ENCODE data around the gene SPDEF. TPM values are rescaled to one million over a fixed set of nuclear protein-coding genes. Genes with fewer than 3 reads are reported as not detected.

Gene SPDEF
- total RNA-seq, 2 experiments from 2014 or later, result not detected

DNA sequence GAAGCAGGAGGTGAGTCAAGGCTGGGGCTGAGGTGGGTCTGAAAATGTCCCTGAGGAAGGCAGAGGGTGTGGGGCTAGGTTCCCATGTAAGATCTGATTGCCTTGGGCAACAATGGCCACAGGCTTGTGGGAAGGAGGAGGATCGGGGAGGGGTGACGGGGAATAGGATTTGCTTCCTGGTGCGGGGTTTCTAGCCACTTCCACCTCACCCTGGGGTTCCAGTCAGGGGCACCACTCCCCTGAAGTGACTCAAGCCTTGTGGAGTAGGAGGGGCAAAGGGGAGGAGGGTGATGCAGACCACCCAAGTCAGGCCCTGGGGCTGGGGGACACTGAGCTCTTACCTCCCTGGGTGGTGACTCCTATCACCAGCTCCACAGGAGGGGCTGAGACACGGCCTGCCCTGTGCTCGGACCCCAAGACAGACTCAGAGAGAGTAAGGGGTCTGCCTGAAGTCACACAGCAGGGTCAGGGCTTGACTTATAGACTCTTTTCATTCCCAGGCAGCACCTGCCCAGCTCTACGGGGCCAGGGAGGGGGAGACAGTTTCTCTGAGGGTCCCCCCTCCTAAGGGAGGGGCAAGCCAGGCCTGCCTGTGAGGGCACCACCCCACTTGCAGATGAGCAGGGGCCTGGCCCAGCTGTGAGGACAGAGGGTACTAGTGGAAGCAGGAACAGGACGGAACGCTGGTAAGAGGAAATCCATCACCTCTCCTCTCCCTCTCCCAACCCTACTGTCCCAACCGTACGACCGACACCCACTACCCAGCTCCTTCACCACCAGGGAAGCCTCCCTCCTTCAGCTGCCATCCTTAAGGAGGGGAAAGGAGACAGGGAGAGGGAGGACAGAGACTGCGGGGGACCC lies 12.4 kb upstream of the SPDEF start:
- POLR2A ChIA-PET, result no interaction called here
- CTCF ChIA-PET, result no interaction called here

- POLR2A ChIA-PET, result no interaction called here
- CTCF ChIA-PET, result interaction anchor here (0.6 to 1.1 kb wide), 2 partner anchors 108 to 189 kb away, joined by 3 read pairs; no protein-coding TSS in a partner anchor
Observed at GRCh38 chr6:34566830-34567546, 10.9 kb upstream of the SPDEF start.

DNA sequence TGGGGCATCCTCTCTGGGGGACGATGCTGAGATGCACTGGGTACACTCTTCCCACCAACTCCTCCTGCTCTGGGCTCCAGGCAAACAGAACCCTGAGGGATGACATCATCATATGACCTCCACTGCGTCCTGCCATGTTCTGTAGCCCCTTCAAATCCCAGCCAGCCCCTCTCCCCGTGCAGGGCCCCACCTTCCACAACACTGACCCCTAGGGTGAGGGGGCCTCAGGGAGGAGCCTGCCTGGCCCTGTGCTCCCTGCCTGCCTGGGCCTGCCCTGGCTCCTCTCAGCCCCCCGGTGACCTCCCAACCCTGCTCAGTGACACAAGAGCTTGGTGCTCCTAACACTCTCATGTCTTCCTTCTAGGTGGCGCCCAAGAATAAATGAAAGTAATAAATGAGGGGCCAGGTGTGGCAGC lies 9.6 kb upstream of the SPDEF start:
- ChIA-PET POLR2A (no interaction called here), CTCF (no interaction called here)

- POLR2A ChIA-PET, result no interaction called here
Observed at GRCh38 chr6:34564181-34564580, 8.1 kb upstream of the SPDEF start.

GRCh38 chr6:34563513-34563870 lies 7.4 kb upstream of the SPDEF start:
- POLR2A ChIA-PET, result no interaction called here
- CTCF ChIA-PET, result interaction anchor here (1.4 kb wide), 1 partner anchor 15 kb away, joined by 4 read pairs; no protein-coding TSS in a partner anchor

More at GRCh38 chr6:34564181-34564580, 8.1 kb upstream of the SPDEF start:
- CTCF ChIA-PET, result interaction anchor here (0.5 kb wide), 1 partner anchor 45 kb away, joined by 3 read pairs; no protein-coding TSS in a partner anchor

- CTCF ChIA-PET, result interaction anchor here (1.4 kb wide), 1 partner anchor 15 kb away, joined by 4 read pairs; no protein-coding TSS in a partner anchor
- POLR2A ChIA-PET, result no interaction called here
Observed at GRCh38 chr6:34562861-34563512, 6.9 kb upstream of the SPDEF start.

- ChIA-PET POLR2A (no interaction called here), CTCF (interaction anchor here (1.4 kb wide), 1 partner anchor 16 kb away, joined by 4 read pairs; no protein-coding TSS in a partner anchor)
Observed at GRCh38 chr6:34562350-34562749, 6.2 kb upstream of the SPDEF start.

- ChIA-PET CTCF (no interaction called here), POLR2A (no interaction called here)
Observed at GRCh38 chr6:34561227-34561530, 5.0 kb upstream of the SPDEF start.

GRCh38 chr6:34560366-34561226 lies 4.5 kb upstream of the SPDEF start:
- ChIA-PET POLR2A (no interaction called here), CTCF (no interaction called here)

DNA sequence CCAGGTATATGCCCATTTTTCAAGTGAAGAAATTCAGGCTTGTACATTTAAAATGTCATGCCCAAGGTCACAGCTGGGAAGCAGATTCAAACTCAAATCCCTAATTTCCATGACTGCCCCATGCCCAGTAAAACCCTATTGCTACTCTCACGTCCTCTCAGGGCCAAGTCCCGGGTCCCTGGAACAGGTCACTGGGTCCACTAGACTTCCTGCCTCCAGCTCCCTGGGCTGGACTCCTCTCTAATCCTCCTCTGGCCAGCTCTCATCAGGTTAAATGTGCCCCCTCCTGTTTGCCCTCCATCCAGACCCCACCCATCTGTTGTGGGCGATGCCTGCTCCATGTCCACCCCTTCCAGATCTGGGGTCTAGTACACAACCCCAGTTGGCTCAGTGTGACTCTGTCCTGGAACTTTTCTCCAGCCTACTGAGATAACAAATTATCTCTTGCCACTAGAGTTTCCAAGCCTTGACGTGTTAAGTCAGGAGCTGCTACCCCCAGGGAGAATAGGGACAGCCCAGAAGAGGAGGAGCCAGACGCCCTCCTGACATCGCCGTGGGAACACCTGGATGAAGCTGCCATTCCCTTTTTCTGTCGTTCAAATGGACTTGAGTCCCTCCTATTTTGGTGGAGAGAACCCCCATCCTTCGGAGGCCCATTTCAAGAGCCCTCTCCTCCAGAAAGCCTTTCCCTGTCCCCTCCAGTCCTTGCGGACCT lies 3.7 kb upstream of the SPDEF start:
- POLR2A ChIA-PET, result no interaction called here
- CTCF ChIA-PET, result interaction anchor here (0.7 kb wide), 2 partner anchors 76 to 667 kb away, joined by 3 read pairs; no protein-coding TSS in a partner anchor

- CTCF ChIA-PET, result no interaction called here
- POLR2A ChIA-PET, result no interaction called here
Observed at GRCh38 chr6:34558172-34558714, 2.1 kb upstream of the SPDEF start.

DNA sequence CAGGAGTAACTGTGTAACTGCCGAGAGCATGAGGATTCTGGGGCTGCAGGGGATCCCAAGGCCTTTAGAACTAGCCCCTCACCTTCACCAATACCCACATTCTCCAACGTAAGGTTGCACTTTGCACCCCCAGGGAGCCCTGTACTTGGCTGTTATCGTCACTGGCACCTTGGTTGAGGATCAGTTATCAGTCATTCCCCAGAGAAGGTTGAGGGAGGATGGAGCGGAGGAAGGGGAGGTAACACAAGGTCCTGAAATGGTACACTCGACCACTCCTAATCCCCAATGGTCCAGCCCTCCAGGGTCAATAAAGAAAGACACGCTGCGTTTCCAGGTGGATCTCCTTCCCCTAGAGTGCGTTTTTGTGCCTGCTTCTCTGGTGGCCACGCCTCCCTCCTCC lies 1.1 kb upstream of the SPDEF start:
- POLR2A ChIA-PET, result no interaction called here
- CTCF ChIA-PET, result no interaction called here

- CTCF ChIA-PET, result no interaction called here
Observed at GRCh38 chr6:34556493-34556892, 364 bp upstream of the SPDEF start.

DNA sequence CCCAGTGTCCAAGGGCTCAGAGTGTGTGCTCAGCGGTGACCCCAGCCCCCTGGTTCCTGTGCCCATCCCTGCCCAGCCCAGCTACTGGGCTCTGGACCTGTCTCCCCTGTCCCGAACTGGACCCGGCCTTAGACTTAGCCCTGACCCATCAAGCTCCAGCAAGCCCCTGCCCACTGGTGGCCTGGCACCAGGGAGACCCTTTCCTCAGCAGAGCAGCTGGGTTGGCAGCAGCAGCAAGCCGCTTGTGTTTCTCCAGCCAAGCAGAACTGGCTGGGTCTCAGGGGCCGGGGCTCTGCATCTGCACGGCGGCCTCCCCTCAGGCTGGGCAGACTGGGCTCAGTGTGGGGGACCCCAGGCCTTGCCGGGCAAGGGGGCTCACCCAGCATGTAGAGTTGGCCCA lies 801 bp downstream of the SPDEF start:
- POLR2A ChIA-PET, result no interaction called here
- CTCF ChIA-PET, result interaction anchor here (1.3 kb wide), 1 partner anchor 15 kb away, joined by 3 read pairs; no protein-coding TSS in a partner anchor

More at GRCh38 chr6:34556493-34556892, 364 bp upstream of the SPDEF start:
- POLR2A ChIA-PET, result no interaction called here

- CTCF ChIA-PET, result interaction anchor here (1.3 kb wide), 1 partner anchor 15 kb away, joined by 3 read pairs; no protein-coding TSS in a partner anchor
- POLR2A ChIA-PET, result no interaction called here
Observed at GRCh38 chr6:34555007-34555322, 1.2 kb downstream of the SPDEF start.

DNA sequence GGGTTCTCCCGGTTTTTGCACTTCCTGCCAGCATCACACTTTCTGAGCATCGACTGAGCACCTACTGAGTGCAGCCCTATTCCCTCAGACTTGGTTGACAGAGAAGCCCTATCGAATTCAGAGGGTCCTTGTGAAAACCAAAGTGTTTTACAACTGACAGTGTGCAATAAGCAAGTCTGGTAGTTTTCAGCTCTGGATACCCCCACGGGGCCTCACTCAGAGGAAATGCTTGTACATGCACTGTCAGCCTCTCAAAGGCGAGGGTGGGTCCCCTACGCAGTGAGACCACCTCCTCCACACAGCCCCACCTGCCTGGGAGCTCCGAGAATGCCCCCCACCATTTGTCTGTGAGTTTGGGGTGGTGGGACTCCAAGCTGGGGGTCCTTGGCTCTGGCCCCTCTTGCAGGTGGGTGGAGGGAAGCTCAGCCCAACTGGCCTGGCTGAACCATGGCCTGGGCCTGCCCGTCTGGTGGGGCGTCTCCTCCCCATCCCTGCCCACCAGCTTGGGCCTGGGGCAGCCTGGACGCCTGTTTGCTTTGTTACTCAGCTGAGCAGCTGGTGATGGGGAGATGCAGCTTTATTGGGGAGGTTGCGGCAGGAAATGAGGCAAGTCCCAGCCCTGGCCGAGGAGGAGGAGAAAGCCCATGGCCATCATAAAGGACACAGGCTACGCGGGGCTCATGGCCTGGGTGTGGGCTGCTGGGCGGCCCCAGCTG lies 1.7 kb downstream of the SPDEF start:
- POLR2A ChIA-PET, result no interaction called here

GRCh38 chr6:34553750-34554149 lies 2.4 kb downstream of the SPDEF start:
- POLR2A ChIA-PET, result no interaction called here
- CTCF ChIA-PET, result no interaction called here

More for the DNA sequence above, 1.7 kb downstream of the SPDEF start:
- CTCF ChIA-PET, result interaction anchor here (1.3 kb wide), 1 partner anchor 16 kb away, joined by 3 read pairs; no protein-coding TSS in a partner anchor

DNA sequence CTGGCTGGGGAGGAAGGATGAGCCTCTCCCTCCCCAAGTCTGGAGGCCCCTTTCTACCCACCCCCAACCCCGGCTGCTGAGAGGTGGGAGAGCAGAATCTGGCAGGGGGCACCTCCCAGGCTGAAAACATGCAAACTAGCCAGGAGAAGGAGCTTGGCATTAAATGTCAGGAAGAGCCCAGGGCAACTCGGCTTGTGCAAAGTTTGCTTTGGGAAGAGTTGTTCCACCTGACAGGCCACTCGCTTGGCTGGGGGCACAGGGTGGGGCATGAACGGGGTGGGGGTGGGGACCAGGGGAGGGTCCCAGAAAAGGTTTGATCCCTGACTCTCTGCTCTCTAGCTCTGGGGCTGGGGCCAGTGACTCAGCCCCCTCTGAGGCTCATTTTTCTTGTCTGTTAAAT lies 3.0 kb downstream of the SPDEF start:
- ChIA-PET POLR2A (no interaction called here), CTCF (no interaction called here)

Data from activated CD8-positive, alpha-beta memory T cell treated with anti-CD3 and anti-CD28 coated beads for 36 hours (primary cell).